Measurements from ENCODE around the gene MPZ. TPM values are rescaled to one million over a fixed set of nuclear protein-coding genes. Genes with fewer than 3 reads are reported as not detected.
A peak's percentile ranks its signal among the peaks of the same experiment; 100 is the strongest.
"Not testable (repeated sequence)": the region's sequence is repeated elsewhere in the genome, so short reads cannot be mapped to it uniquely, and the experiment has no call there.

The MPZ gene
- total RNA-seq, 1 donor from 2014 or later, result 0.68 TPM

DNA sequence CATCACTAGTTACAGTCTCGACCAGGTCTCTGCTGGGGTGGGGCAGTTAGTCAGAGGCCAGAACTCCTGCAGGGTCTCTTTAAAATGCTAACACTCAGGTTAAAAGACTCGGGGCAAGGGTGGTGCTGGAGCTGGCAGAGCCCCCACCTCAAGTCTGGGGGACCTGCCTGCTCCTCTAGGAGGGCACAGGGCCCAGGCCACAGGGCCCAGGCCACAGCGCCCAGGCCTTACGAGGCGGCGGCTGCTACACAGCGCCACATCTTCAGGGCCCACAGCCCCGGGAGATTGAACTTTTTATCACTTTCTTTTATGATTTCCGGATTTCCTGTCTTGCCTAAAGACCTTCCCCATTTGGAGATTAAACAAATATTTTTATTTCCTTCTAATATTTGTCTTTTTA, 10.4 kb downstream of the MPZ start:
- no peak for DNase-seq

GRCh38 chr1:161298116-161298515, 11.7 kb downstream of the MPZ start:
- DNase-seq, result no peak

GRCh38 chr1:161297415-161297814, 12.4 kb downstream of the MPZ start:
- DNase-seq, result no peak

GRCh38 chr1:161290779-161291178, 19.0 kb downstream of the MPZ start:
- no peak for DNase-seq

DNA sequence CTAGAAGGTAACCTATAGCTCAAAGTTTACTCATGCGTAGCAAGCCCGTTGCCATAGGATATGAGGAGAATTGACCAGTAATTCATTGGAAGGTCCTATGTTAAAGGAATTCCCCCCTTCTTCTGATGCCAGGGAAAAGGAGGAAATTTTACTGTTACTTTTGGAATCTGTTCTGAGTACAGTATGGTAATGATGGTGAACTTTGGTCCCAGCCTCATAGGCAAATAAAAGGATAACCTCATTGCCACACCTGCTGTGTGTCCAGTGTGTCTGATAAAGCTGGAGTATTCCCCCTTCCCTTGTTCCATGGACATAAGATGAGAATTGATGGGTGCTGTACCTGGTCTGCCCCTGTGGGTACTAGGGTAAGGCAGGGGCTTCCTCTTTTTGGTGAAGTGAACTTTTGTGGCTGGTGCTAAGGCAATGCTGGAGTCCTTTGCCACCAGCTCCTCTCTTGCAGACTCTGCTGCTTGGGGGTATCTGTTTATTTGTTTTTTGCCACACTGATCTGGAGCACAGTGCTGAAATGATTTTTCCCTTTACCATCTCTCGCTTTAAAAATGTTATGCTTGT, 22.2 kb downstream of the MPZ start:
- DNase-seq, result no peak

GRCh38 chr1:161285521-161285920, 24.2 kb downstream of the MPZ start:
- no peak for DNase-seq

DNA sequence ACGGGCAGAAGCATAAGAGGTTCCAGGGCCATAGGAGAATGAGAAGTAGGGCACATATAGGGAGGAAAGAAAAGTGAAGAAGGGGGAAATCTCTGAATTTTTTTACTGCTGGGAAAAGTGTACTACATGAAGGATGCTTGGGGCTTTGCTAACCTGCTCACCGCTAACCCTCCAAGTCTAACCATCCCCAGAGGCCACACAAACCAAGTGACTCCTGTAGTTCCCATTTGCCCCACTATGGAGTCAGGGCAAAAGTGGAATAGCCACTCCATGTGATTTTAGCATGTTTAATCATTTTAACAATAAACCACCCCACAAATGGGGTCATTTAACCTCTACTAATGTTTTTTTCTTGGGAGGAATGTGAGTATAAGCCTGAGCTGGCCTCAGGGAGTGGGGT, 24.7 kb downstream of the MPZ start:
- DNase-seq, result no peak

GRCh38 chr1:161282991-161283390, 26.8 kb downstream of the MPZ start:
- no peak for DNase-seq

GRCh38 chr1:161274874-161275273, 34.9 kb downstream of the MPZ start:
- DNase-seq, result no peak

DNA sequence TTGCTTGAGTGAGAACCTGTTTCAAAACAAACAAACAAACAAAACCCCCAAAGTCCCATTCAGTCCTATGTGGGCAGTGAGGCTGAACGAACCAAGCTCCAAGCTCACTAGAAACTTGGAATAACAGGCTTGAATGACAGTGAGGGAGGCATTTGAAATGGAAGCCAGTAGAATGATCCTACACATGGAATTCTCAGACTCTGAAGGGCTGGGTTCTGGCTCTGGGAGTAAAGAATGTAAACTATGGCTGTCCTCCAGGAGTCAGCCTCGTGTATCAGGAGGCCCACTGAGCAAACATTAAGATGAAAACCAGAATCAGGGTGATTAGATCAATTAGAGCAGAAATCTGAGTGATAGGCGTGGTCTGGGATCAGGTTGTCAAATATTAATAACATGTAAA, 36.4 kb downstream of the MPZ start:
- no peak for DNase-seq

DNA sequence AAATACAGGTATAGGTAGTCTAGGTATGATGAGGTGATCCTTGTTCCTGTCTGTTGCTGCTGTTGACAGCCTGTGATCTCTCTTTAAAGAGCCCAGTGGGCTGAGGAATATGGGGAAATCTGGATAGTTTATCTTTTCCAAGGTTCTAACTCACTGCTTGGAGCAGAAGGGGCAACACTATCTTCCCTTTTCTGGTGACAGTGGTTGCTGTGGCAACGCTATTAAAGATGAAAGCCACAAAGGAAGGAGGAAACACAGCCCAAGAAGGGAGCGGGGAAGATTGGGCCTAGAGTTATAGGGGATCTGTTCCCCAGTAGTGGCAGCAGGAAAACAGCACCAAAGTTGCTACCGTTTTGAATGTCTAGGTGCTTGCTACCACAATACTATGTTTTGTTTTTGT, 42.4 kb downstream of the MPZ start:
- DNase-seq, result no peak

DNA sequence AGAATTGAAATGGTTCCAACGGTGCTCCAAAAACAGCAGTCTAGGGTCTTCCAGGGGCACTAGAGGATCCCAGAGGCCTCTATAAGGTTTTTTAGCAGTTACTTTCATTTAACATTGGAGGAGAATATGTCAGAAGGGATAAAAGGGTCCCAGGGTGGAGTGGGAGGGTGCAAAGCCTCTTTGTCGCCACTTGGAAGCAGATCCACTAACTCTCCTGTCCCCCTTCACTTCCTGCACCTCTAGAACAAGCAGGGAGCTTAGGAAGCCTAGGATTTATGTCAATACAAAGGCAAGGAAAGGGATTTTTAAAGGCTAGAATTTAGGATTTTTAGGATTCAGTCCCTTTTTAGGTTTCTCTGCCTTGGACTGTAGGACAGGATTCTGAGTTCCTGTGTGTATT, 42.9 kb downstream of the MPZ start:
- no peak for DNase-seq

DNA sequence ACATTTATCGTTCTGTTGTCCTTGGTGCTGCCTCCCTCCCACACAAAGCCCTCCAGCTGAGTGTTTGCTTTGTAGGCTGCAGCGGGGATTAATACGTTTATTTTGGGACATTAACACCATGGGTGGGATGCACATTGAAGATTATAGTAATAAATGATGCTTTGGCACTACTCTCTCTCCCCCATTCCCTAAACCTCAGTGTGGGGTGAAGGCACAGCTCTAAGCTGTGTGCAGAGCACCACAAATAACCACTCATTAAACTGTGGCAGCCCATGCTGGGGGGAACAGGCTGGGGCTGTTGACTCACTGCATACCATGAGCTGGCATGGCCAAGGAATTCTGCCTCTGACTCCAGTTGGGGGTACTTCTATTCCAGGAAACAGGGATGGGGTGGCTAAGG, 43.6 kb downstream of the MPZ start:
- no peak for DNase-seq

DNA sequence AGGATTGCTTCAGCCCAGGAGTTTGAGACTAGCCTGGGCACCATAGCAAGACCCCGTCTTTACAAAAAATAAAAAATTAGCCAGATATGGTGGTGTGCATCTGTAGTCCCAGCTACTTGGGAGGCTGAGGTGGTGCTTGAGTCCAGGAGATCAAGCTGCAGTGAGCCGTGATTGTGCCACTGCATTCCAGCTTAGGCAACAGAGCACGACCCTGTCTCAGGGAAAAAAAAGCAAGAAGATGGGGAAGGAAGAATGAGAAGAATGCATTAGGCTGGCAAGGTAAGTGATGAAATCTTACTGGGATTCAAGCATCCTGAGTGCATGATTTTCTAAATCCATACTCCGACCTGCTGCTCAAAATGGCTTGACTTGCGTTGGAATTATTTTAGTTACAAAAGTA, 44.5 kb downstream of the MPZ start:
- no peak for DNase-seq

GRCh38 chr1:161261261-161262235, 48.2 kb downstream of the MPZ start:
- no peak for DNase-seq

DNA sequence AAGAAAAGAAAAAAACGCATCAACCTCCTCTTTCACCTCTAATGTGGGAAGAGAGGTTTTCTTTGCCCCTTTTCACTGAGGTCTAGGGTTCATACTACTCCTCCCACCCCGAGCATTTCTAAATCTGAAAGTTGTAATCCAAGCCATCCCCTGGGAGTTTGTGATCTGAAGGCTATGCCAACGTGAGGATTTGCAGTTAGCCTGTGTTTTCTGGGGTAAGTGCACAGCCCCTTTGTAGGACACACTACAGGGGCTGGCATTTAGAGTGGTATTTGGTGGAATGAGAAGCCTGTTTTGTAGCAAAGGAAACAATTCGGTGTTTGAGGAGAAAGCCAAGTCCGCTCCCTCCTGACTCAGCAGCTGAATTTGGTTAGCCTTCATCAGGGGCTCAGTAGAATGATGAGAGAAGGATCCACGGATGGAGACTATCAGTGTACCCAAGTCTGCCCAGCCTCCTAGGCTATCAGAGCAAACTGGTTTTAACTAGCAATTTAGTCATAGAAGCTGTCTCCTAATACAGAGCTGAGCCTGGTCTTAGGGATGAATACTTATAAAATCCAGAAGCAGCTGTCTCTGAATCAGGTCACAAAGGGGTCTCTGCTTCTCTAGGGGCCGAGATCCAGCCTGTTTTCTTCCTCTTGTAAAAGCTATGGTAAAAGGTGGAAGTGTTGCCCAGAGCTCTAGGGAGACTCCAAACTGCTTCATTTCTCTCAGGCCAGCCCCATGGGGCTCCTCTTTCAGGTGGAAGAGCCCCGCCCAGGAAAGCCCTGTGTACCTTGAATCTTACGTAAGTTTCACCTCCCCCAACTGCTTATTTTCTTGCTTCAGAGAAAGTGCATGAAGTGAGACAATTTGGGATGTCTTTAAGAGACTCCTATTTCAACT, 49.1 kb downstream of the MPZ start:
- DNase-seq, result no peak

DNA sequence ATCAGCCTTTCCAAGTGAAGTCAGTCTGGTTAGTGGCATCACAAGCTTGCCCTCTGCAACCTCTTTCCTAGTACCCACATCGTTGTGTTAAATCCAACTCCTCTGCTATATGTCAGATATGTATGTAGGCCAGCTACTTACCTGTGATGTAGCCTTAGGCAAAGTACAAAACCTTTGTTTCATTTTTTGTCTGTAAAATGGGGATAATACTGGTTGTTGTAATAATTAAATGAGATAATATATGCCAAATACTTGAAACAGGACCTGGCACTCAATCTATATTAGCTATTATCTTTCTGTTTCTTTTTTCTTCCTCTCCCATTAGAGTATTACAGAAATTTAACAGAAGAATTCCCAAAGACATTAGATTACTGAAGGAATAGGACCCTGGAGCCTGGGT, 50.0 kb downstream of the MPZ start:
- no peak for DNase-seq

- no peak for DNase-seq
Measured at GRCh38 chr1:161259345-161259702, 50.4 kb downstream of the MPZ start.

GRCh38 chr1:161258439-161259344, 51.1 kb downstream of the MPZ start, which contains the start of gene PCP4L1:
PCP4L1 (plus strand) TSS chr1:161258745; CDS start chr1:161258975, 230 bp downstream.
- DNase-seq, result peak; percentile 62

DNA sequence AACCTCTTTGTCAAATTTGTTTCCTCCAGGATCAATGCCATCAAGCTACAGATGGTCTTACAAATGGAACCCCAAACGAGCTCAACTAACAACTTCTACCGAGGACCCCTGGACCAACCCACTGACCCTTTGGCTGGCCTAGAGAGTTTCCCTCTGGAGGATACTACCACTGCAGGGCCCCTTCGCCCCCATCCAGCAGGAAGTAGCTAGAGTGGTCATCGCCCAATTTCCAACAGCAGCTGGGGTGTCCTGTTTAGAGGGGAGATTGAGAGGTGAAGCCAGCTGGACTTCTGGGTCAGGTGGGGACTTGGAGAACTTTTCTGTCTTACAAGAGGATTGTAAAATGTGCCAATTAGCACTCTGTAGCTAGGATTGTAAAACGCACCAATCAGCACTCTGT, 52.7 kb downstream of the MPZ start:
- not testable (repeated sequence) for DNase-seq

GRCh38 chr1:161255955-161256520, 53.7 kb downstream of the MPZ start:
- DNase-seq, result not testable (repeated sequence)

GRCh38 chr1:161255302-161255701, 54.5 kb downstream of the MPZ start:
- DNase-seq, result not testable (repeated sequence)

Data from dermis blood vessel endothelial cell (primary cell).